Left kidney (tissue), 2 donors: ENCODE results near the gene SLX9. TPM values are rescaled to one million over a fixed set of nuclear protein-coding genes. Genes with fewer than 3 reads are reported as not detected.
"Not testable (repeated sequence)": the region's sequence is repeated elsewhere in the genome, so short reads cannot be mapped to it uniquely, and the experiment has no call there.

Experiments
- DNase-seq: peaks from one replicate; pipeline ENCODE4 v3.0.0-alpha.2; 2013
- polyA plus RNA-seq: library from polyadenylated mRNA; unstranded; fragments of 120-200 nt; gene quantifications from one replicate; pipeline ENCODE4 v1.2.1, GENCODE V29; 2013; ENCODE audit not compliant: insufficient read length

The SLX9 gene
- polyA plus RNA-seq, 1 donor, result 11.2 TPM

- no peak for DNase-seq
These were observed 39.1 kb upstream of the SLX9 start for GRCh38 chr21:44900559-44901251.

- no peak for DNase-seq
These were observed 38.3 kb upstream of the SLX9 start for GRCh38 chr21:44901391-44902074.

DNA sequence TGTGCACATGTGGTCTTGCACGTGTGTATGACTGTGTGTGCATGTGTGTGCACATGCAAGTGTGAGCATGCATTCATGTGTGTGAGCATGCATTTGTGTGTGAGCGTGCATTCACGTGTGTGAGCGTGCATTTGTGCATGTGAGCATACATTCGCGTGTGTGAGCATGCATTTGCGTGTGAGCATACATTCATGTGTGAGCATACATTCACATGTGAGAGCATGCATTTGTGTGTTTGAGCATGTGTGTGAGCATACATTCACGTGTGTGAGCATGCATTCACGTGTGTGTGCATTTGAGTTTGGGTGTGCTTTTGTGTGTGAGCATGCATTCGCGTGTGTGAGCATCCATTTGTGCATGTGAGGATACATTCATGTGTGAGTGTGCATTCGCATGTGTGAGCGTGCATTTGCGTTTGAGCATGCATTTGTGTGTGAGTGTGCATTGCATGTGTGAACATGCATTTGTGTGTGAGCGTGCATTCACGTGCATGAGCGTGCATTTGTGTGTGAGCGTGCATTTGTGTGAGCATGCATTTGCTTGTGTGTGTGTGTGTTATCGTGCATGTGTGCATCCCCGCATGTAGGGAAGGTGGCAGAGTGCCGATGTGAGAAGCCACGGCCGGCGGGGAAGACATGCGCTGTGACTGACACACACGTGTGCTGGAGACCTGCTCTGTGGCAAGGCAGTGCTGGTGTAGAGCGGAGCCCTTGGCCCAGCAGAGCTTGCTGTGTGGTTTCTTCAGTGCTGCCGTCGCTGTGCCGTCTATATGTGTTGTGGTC is 37.4 kb upstream of the SLX9 start:
- no peak for DNase-seq

DNA sequence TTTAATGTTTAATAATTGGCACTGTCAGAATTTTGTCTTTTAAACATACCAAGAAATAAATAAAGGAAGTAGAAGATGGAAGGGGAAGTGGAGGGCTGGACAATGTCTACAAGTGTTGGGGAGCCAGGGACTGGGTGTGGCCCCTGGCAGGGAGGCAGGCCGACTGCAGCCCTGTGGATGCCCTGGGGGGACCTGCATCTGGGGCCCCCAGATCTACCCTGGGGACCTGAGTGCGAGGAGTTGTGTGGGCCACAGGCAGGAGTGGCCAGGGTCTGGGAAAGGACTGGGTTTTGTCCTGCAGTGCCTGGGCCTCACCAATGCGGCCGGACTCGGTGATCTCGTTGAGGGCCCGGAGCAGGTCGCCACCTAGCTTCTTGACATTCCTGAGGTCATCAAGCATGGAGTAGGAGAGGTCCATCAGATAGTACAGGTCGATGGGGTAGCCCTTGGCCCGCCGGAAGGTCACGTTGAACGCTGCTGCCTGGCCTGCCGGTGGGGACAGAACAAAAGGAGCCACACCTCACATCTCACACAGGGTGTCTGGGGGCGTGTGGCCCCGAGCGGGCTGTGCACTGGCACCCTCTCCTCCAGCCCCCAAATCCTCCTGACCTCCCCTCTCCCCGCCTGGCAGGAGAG is 36.7 kb upstream of the SLX9 start:
- no peak for DNase-seq

DNA sequence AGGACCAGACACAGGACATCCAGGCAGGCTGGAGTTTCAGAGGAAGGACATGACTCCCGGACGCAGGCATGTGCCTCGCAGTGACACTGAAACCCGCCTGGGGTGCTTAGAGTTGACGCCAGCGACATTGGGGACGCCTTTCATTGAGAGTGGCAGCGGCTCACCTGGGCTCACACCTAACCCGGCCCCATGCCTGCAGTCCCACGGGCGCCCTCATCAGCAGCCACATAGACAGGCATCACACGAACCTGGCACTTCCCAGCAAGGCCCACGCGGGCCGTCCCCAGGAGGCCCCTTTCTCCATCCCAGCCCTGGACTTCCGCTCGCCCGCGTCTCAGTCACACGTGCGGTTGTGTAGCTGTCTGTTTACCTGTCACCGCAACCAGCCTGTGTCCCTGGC is 36.1 kb upstream of the SLX9 start:
- DNase-seq, result no peak

DNA sequence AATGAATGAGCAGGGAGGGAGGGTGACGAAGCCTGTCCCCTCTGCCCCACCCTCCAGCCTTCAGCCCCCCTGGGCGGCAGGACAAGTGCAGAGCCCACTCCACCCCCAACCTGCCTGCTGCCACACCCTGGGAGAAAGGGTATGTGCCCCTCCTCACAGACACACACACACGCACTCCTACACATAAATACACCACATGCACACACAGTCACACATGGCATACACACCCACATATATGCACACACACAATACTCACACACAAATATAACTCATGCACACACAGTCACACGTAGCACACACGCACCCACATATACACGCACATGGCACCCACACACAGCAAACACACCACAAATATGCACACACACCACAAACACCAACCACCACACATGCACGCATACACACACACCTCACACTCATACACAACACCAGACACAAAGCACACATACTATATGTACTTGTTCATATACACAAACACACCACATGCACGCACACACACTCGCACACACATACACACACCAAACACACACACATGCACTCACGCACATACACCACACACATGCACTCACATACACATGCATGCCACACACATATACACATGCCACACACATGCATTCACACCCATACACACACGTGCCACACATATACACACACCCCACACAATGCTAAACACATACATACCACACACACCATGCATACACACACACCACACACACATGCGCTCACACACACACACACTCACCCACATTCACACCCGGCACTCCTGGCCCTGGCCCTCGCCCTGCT is 35.5 kb upstream of the SLX9 start:
- no peak for DNase-seq

- no peak for DNase-seq
These were observed 34.7 kb upstream of the SLX9 start for GRCh38 chr21:44905016-44905727.

GRCh38 chr21:44905728-44906090 is 34.1 kb upstream of the SLX9 start:
- DNase-seq, result no peak

DNA sequence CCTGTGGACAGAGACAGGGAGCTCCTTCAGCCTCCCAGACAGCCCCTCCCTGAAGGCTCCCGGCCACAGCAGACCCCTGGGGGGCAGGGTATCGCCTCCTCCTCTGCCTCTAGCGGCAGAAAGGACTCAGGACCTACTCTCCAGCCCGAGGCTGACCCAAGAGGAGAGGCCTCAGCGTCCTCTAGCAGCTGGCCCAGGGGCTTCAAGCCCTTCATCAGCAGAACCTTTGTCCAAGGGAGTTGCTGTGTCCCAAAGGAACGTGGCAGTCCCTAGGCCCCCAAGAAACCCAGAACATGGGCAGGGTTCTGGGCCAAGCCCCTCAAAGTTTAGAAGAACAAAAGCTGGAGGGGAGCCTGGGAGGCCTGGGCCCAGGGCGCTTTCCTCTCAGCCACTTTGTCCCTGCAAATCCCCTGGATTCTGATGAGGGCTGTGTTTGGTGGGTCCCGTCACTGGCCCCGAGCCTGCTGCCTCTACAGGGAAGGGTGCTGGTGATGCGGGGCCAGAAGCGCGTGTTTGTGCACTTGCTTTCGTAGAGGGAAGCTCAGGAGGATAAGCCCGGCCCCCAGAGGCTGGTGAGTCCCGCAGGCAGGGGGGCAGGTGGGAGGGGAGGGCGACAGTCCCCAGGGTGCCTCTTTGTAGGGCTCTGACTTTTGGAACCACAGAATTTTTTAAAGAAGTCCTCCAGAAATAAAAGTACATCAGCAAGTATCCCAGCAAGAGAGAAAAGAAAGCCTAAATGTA is 32.4 kb upstream of the SLX9 start:
- DNase-seq, result no peak

DNA sequence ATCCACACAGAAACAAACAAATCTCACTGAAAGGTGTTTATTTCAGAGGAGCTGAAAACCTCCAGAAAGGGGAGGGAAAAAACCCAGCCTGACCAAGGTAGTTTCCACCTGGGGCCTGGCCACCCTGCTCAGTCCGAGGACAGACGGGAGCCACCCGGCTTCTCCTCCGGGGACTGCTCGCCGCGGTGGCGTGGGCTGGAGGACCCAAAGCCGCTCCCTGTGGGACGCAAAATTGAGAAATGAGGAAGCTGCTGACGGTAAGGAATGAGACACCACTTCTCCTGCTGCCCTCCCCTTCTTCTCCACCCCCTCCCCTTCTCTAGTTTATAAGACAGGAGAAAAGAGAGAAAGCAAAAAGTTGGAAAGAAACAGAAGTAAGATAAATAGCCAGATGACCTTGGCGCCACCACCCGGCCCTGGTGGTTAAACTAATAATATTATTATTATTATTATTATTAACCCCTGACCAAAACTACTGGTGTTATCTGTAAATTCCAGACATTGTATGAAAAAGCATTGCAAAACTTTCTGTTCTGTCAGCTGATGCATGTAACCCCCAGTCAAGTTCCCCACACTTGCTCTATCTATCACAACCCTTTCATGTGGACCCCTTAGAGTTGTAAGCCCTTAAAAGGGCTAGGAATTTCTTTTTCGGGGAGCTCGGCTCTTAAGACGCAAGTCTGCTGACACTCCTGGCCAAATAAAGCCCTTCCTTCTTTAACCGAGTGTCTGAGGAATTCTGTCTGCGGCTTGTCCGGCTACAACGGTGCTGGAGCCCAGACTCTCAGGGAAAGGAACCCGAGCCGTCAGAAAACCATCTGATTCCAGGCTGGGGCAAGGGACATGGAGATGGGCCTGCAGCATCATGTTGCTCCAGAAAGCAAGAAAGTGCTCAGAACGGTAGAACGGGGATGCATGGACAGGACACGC is 31.6 kb upstream of the SLX9 start:
- no peak for DNase-seq

DNA sequence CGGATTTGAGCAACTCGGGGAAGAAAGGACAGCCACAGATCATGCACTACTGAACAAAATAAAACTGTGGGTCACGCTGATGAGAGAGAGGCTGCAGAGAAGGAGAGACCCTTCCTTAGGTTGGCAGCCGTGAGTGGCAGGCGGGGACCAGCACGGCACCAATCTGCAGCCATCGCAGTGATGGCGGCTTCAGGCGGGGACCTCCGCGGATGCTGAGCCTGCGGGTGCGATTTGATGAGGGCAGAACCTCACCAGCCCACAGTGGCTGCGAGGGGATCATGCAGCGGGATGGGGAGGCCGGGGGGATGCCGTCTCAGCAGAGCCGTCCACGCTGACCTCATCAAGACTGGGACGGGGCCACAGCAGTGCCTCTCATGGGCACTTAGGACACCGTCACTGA is 30.9 kb upstream of the SLX9 start:
- DNase-seq, result no peak

GRCh38 chr21:44909719-44910118 is 30.1 kb upstream of the SLX9 start:
- no peak for DNase-seq

- DNase-seq, result no peak
These were observed 29.4 kb upstream of the SLX9 start for GRCh38 chr21:44910229-44911067.

GRCh38 chr21:44911068-44911383 is 28.8 kb upstream of the SLX9 start:
- no peak for DNase-seq

DNA sequence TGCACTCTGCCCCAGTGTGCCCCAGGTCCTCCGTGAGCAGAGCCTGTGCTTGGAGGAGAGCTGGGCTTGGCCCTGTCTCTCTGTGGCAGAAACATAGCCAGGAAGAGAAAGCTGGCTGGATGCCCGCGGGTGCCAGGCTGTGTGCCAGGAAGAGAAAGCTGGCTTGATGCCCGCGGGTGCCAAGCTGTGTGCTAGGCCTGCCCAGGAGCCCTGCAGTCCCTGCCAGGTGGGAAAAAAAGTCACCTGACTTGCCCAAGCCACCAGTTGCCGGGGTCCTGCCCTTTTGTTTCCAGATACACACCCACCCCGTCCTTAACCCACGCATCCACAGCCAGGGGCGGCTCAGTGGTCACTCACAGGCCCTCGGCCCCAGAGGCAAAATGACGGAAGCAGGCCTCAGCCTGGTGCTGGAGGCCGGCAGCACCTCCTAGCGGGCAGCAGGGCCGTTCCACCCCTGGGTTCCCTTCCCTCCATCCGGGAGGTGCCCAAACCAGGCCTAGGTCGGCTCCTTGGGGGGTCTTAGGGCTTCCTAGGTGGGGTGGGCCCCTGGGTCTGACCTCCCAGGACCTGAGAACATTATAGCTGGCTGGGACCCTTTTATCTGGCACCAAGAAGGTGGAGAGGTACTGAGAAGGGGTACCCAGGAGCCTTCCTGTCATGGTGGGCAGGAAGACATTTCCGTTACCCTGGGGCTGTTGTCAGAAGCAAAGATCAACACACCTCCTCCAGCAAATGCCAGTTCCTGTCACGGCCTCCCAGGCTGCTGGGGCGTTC is 28.3 kb upstream of the SLX9 start:
- no peak for DNase-seq

DNA sequence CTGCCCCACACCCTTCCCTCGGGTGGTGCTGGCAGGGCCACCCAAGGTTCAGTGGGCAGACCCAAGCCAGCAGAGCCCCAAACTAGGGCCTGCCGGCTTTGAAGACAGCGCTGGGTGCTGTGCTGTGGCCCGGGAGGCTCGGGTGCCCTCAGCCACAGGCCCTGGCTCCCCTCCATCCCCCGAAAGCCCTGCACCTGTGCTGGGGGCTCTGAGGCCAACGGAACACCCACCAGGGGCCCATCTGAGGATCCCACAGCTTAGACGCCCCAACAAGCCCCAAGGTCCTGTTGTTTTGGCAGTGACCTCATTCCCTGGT is 27.7 kb upstream of the SLX9 start:
- no peak for DNase-seq

DNA sequence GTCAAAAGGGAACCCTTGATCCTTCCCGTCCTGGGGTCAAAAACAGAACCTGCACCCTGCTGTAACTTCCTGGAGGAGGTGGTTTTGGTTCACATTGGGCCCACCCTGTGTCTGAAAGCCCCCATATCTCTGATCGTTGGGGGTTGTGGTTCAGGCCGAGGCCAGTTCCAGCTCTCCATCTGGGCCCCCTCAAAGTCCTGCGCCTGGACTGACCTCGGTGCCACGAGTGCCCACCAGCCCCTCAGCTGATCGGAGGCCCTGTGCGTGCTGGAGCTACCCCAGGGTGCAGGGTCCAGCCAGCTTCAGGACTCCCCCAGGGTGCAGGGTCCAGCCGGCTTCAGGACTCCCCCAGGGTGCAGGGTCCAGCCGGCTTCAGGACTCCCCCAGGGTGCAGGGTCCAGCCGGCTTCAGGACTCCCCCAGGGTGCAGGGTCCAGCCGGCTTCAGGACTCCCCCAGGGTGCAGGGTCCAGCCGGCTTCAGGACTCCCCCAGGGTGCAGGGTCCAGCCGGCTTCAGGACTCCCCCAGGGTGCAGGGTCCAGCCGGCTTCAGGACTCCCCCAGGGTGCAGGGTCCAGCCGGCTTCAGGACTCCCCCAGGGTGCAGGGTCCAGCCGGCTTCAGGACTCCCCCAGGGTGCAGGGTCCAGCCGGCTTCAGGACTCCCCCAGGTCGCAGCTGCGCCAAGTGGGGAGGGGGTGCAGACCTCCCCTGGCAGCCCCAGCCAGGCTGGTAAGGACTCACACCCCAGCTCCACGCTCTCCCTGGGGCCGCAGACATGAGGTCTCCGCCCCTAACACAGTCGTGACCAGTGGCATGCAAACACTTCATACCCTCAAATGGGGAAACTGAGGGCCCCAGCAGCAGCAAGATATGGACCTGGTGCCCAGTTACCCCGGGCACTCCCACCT is 27.1 kb upstream of the SLX9 start:
- DNase-seq, result not testable (repeated sequence)
